BLaER1 treated with 17β-estradiol and CSF1 and Interleukin-3, amounts not matched to agents 10 nM and 100 nM (cell line): ENCODE results near the gene DNAL4.
A peak's percentile ranks its signal among the peaks of the same experiment; 100 is the strongest.

Experiments
- H3K27ac ChIP-seq, 11 experiments: shearing (Covaris generic); formaldehyde crosslinking; 2 replicates each; pipeline ENCODE4 v1.8.1; 2022
- H3K27me3 ChIP-seq, 11 experiments: shearing (Covaris generic); formaldehyde crosslinking; 2 replicates each; pipeline ENCODE4 v1.8.1; 2022
- H3K36me3 ChIP-seq, 11 experiments: shearing (Covaris generic); formaldehyde crosslinking; 2 replicates each; pipeline ENCODE4 v1.8.1; 2022
- H3K4me1 ChIP-seq, 10 experiments: shearing (Covaris generic); formaldehyde crosslinking; 2 replicates each; pipeline ENCODE4 v1.8.1; 2022
- H3K4me2 ChIP-seq, 11 experiments: shearing (Covaris generic); formaldehyde crosslinking; 2 replicates each; pipeline ENCODE4 v1.8.1; 2022
- H3K4me3 ChIP-seq, 10 experiments: shearing (Covaris generic); formaldehyde crosslinking; 2 replicates each; pipeline ENCODE4 v1.8.1; 2022
- H3K9ac ChIP-seq, 11 experiments: shearing (Covaris generic); formaldehyde crosslinking; 2 replicates each; pipeline ENCODE4 v1.8.1; 2022
- H3K9me3 ChIP-seq, 11 experiments: shearing (Covaris generic); formaldehyde crosslinking; replicated peaks in 1 of 11; 2 replicates each; pipeline ENCODE4 v1.8.1; 2022
- H4K20me1 ChIP-seq, 11 experiments: shearing (Covaris generic); formaldehyde crosslinking; 2 replicates each; pipeline ENCODE4 v1.8.1; 2022
- Cebpa-rat ChIP-seq, 11 experiments: shearing (Covaris generic); IDR thresholded peaks; 2 replicates each; pipeline ENCODE4 v1.8.1; 2022

Gene DNAL4

GRCh38 chr22:38728871-38729796 lies 64.8 kb downstream of the DNAL4 start:
- Histone ChIP-seq H3K4me3 (no peak overlapping the region), H3K27me3 (no peaks in the 10 kb centered on the region), H3K36me3 (peaks cover 82 to 100% (median 97%) of the 10 kb centered on the region in 11 experiments), H4K20me1 (peaks cover 37 to 97% (median 76%) of the 10 kb centered on the region in 11 experiments; a peak in 21 of 22 replicates), H3K9me3 (no peaks in the 10 kb centered on the region), H3K9ac (peak overlapping the region in 6 of 11 experiments; percentile 1 to 31 (median 11); a peak in 6 of 22 replicates), H3K4me1 (peaks cover 9 to 65% (median 52%) of the 10 kb centered on the region in 10 experiments; a peak in 19 of 20 replicates), H3K27ac (peak overlapping the region in 2 of 11 experiments; percentile 0 to 28; a peak in 1 of 22 replicates), H3K4me2 (peak overlapping the region in 10 of 11 experiments; percentile 1 to 93 (median 81); a peak in 19 of 22 replicates)
- no peak for TF ChIP-seq Cebpa-rat (IDR thresholded peaks at IDR 0.05)
